ENCODE measurements around the gene VWCE.

- TF ChIP-seq CTCF (IDR thresholded peaks at IDR 0.05) (peak; percentile 79), EZH2phosphoT487 (IDR thresholded peaks at IDR 0.05) (no peak), EZH2 (IDR thresholded peaks at IDR 0.05) (no peak)
These were observed 40.6 kb downstream of the VWCE start for GRCh38 chr11:61254403-61255025.
